HG03469 (cell line): Measurements from ENCODE around the gene PTPMT1.
A peak's percentile ranks its signal among the peaks of the same experiment; 100 is the strongest.

Source experiments
- ATAC-seq: cut with Tn5 transposase; IDR thresholded peaks from one replicate; pipeline ENCODE4 v1.9.1; 2021; ENCODE audit warnings: mild to moderate bottlenecking, moderate library complexity, moderate number of reproducible peaks; ENCODE audit not compliant: unreplicated experiment

The PTPMT1 gene

DNA sequence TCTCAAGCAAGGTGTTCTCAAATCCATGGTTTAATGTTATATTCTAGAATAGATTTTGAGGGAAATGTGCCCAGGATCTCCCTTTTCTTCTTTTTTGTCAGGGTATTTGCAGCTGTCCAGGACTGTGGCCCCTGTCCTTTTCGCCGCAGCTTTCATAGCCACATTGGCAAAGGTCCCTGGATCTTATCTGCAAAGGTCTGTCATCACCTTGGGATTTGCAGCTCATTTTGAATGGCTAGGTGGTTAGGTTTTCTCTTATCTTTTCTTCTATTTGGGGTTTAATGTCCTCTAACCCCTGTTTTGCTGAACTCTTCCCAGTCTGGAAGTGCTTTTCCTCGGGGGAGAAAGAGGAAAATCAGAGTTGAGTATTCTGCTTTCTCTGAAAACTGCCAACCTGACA, 40.5 kb downstream of the PTPMT1 start:
- ATAC-seq = no peak

DNA sequence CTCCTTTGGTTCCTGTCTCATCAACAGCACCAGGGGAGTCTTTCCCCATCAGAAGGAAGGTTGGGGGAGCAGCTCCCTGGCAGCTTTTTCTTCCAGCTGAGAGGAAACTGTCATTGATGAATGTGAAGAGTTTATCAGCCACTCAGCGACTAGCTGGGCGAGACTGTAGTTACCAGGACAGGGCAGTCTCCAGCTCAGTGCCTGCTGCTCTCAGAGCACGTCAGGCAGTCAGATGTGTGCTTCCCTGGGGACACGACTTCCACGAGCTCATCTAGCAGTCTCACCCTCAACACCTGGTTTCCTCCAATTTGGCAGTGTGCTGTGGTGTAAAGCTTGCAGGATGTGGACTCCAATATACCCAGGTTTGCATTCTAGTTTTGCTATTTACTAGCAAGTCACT, 41.3 kb downstream of the PTPMT1 start:
- ATAC-seq = no peak

DNA sequence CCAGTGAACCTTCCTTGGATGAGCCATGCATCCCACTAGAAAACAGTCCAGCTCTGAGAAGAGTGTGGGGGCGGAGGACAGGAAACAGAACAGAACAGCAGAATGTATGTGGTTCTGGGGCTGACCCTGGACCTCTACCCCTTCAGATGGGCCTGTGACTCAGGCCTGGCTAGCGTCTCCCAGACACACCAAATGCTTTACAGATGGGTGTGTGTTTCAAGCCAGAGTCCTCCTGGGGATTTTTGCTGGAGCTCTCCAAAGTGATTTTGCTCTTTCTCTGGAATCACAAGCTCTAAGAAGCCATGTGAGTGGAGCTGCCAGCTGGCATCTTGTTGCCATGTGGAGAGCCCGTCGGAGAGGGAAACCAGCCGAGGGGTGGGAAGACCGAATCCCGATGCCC, 42.0 kb downstream of the PTPMT1 start:
- no peak for ATAC-seq

- ATAC-seq = no peak
These were observed 44.3 kb downstream of the PTPMT1 start for GRCh38 chr11:47609675-47610074.

DNA sequence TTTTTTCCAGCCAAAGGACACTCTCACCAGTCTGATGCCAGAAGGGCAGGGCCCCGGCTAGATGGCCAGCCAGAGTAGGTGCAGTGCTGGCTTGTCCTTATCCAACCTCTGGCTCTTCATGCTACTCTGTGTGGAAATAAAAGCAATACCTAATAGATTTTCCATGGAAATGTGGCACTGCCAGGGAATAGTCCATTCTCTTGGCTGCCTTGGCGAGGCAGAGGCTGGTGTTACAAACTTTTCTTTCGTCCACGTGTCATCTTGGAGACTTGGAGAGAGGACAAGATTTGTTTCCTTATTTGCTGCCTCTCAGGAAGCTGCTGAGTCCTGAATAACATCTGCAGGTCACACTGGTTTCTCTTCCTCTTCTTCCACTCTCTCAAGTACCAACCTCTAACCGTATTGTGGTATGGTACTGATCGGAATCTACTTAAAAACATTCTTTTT, 46.0 kb downstream of the PTPMT1 start:
- peak; percentile 93 for ATAC-seq

- ATAC-seq = no peak
These were observed 49.9 kb downstream of the PTPMT1 start for GRCh38 chr11:47615249-47615648.

GRCh38 chr11:47616726-47617416, 51.5 kb downstream of the PTPMT1 start:
- ATAC-seq = no peak

GRCh38 chr11:47617417-47617809, 52.0 kb downstream of the PTPMT1 start:
- ATAC-seq = no peak

- no peak for ATAC-seq
These were observed 55.5 kb downstream of the PTPMT1 start for GRCh38 chr11:47620836-47621378.
